Kidney (tissue), 14 donors: ENCODE results near the gene CPXM2. TPM values are rescaled to one million over a fixed set of nuclear protein-coding genes. Genes with fewer than 3 reads are reported as not detected.

ENCODE experiments used
- DNase-seq, 5 donors: peaks; one replicate each; pipeline ENCODE4 v3.0.0-alpha.2; 2013 to 2020
- FAIRE-seq: peaks from 2 replicates; lab custom pipeline; 2012; peaks lifted over from hg19 to GRCh38; lab: Jason Lieb, UNC
- H3K27ac ChIP-seq, 2 donors: one replicate each; pipeline ENCODE4 v1.7.0; 2013; ENCODE audit warnings: low read depth in 2 of 2, low read length in 2 of 2, inconsistent platforms in 1 of 2
- H3K27me3 ChIP-seq: one replicate; pipeline ENCODE4 v1.7.1; 2013; ENCODE audit warnings: low read length, inconsistent platforms; ENCODE audit not compliant: control insufficient read depth, insufficient read depth
- H3K36me3 ChIP-seq, 3 donors: one replicate each; pipeline versions ENCODE4 v1.7.0 to v1.7.1; 2013; ENCODE audit warnings: low read length in 3 of 3, control low read depth in 1 of 3, inconsistent platforms in 1 of 3; ENCODE audit not compliant: insufficient read depth in 3 of 3, control insufficient read depth in 2 of 3
- H3K4me1 ChIP-seq, 3 donors: one replicate each; pipeline versions ENCODE4 v1.7.0 to v1.7.1; 2013; ENCODE audit warnings: low read length in 3 of 3, inconsistent platforms in 1 of 3, low read depth in 1 of 3; ENCODE audit not compliant: control insufficient read depth in 2 of 3, insufficient read depth in 2 of 3
- H3K4me3 ChIP-seq, 3 donors: one replicate each; pipeline versions ENCODE4 v1.7.0 to v1.8.1; 2013; ENCODE audit warnings: low read length in 3 of 3, control low read depth in 1 of 3, inconsistent platforms in 1 of 3
- H3K9ac ChIP-seq, 3 donors: one replicate each; pipeline versions ENCODE4 v1.7.0 to v1.7.1; 2013; ENCODE audit warnings: low read length in 3 of 3, control low read depth in 1 of 3, inconsistent platforms in 1 of 3
- H3K9me3 ChIP-seq, 3 donors: one replicate each; pipeline versions ENCODE4 v1.7.0 to v1.7.1; 2013; ENCODE audit warnings: low read length in 3 of 3, control low read depth in 1 of 3, inconsistent platforms in 1 of 3; ENCODE audit not compliant: control insufficient read depth in 2 of 3, insufficient read depth in 1 of 3
- intact Hi-C: fragments of 100-400 bp; cut with DNase I; formaldehyde crosslinking; loops from one replicate; pipeline ENCODE4 v1.11.1; 2022
- polyA plus RNA-seq: library from polyadenylated mRNA; stranded (reverse); fragments of 350-450 nt; fragmentation: Illumina TruSeq; extraction: RNeasy Lipid Tissue Mini Kit (QIAGEN cat#74804); gene quantifications from one replicate; pipeline ENCODE4 v1.2.3, GENCODE V29; 2014; ENCODE audit warnings: low read depth, low replicate concordance; ENCODE audit not compliant: insufficient read depth
- total RNA-seq: library from RNA; stranded (reverse); fragmentation: NEBNext Ultra II Directional; extraction: Animal tissue kit (Norgen Biotek cat#: 25700); gene quantifications from one replicate; pipeline ENCODE4 v1.2.1, GENCODE V29; 2021
- TF ChIP-seq, protein P1 (sequence below): IDR thresholded peaks from 3 replicates; pipeline ENCODE4 v1.5.1; 2012; ENCODE audit warnings: mild to moderate bottlenecking, moderate library complexity, borderline replicate concordance; ENCODE audit not compliant: insufficient read depth; ENCODE audit errors: extremely low read depth
- donor health status: control.
- donor health status: control.
- donor health status: control.
- donor health status: control.
- donor health status: control.
- donor health status: DM: yes; HTN: yes; CAD: no.
- donor health status: Normal renal cell carcinoma (clear cell type).

Gene CPXM2
- total and polyA plus RNA-seq, 2 donors from 2014 or later: 18.1 to 18.5 TPM

DNA sequence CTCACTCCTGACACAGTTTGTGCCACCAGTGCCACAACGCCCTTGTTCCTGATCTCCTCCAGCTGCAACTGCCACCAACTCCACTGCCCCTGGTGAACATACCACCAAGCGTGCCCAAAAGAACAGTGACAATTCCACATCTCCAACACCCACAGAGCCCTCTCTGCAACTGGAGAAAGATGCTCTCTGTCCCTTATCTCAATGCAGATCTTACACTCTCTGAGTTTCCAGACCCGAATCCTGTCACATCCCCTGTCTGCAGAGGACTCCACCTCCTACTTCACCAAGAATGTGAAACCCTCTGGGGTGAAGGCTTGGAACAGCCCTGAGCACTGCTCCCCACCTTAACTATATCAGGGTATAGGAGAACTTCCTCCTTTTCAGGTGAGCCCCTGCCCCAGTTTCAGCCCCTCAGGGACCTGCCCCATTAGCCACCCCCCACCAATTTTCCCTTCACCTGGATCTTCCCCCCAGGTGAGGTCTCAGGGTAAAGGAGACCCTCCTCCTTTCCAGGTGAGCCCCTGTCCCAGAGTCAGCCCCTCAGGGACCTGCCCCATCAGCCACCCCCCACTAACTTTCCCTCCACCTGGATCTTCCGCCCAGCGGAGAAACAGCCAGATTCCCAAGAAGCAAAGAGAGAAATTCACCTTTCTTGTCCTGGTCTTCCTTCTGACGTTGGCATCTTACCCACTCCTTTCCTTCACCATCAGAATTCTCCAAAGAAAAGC lies 55.0 kb downstream of the CPXM2 start:
- TF ChIP-seq, protein P1, sequence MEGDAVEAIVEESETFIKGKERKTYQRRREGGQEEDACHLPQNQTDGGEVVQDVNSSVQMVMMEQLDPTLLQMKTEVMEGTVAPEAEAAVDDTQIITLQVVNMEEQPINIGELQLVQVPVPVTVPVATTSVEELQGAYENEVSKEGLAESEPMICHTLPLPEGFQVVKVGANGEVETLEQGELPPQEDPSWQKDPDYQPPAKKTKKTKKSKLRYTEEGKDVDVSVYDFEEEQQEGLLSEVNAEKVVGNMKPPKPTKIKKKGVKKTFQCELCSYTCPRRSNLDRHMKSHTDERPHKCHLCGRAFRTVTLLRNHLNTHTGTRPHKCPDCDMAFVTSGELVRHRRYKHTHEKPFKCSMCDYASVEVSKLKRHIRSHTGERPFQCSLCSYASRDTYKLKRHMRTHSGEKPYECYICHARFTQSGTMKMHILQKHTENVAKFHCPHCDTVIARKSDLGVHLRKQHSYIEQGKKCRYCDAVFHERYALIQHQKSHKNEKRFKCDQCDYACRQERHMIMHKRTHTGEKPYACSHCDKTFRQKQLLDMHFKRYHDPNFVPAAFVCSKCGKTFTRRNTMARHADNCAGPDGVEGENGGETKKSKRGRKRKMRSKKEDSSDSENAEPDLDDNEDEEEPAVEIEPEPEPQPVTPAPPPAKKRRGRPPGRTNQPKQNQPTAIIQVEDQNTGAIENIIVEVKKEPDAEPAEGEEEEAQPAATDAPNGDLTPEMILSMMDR: no peak
- Histone ChIP-seq H3K4me3 (no peak overlapping the region), H3K36me3 (no peaks in the 10 kb centered on the region), H3K27ac (no peak overlapping the region), H3K9me3 (no peaks in the 10 kb centered on the region), H3K9ac (no peak overlapping the region), H3K27me3 (no peaks in the 10 kb centered on the region), H3K4me1 (no peaks in the 10 kb centered on the region)
- no peak for FAIRE-seq
- intact Hi-C loops: no loop called here
- DNase-seq: no peak

DNA sequence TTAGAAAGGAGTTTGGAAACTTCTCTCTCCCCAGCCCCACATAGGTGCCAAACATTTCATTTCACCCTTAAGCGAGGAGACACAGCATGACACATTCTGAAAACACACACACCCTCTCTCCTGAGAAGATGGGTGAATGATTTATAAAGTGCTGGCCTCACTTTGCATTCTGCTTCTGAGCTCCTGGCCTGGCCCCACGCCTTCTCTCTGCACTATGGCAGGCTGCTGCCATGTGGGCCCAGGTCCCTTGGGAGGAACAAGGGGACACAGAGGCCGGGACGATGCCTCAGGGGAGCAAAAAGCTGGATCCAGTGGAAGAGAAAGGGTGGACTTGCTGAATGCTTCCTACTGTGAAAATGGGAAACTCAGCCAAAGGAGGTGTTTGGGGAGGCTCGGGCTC lies 56.0 kb downstream of the CPXM2 start:
- no peaks in the 10 kb centered on the region for H3K4me1 ChIP-seq
- H3K27me3 ChIP-seq: no peaks in the 10 kb centered on the region
- FAIRE-seq (no peak), DNase-seq (no peak)
- TF ChIP-seq, protein P1: no peak
- no peak overlapping the region for H3K9ac ChIP-seq
- no peak overlapping the region for H3K27ac ChIP-seq
- no peaks in the 10 kb centered on the region for H3K36me3 ChIP-seq
- H3K9me3 ChIP-seq: no peaks in the 10 kb centered on the region
- intact Hi-C loops: no loop called here
- no peak overlapping the region for H3K4me3 ChIP-seq

DNA sequence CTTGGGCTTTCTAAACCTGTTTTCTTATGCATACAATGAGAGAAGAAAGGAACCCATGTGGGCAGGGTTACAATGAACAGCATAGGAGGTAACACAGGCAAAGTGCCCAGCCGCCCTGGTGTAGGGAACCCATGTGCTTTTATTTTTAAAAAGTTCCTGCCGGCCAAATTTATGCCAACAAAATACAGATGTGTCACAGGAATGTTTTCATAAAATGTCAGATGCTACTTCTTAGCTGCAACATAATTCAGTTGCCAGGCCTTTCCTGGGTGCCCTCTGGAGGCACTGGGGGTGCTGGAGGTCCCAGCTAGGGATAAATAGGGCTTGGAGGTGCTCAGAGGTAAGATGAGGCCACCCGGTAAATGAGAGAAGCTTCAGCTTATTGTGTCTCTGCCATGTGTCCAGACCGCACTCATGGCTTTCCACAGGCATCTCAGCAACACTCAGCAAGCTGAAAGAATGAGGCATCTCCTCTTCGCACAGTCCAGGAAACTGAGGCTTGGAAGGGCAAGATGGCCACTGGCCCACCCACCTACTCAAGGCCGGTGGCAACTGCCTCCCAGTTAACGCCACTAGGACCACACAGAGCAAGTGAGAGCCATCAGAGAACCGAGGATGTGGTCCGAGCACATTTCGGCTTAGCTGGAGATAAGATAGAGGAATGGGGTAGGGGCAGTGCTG lies 58.3 kb downstream of the CPXM2 start:
- Histone ChIP-seq H3K36me3 (no peaks in the 10 kb centered on the region), H3K27me3 (no peaks in the 10 kb centered on the region), H3K27ac (no peak overlapping the region), H3K4me1 (no peaks in the 10 kb centered on the region), H3K9me3 (no peaks in the 10 kb centered on the region), H3K4me3 (no peak overlapping the region), H3K9ac (no peak overlapping the region)
- DNase-seq: no peak
- intact Hi-C loops: no loop called here
- TF ChIP-seq, protein P1: no peak
- no peak for FAIRE-seq
